Uterus (tissue), 2 donors: ENCODE data around the gene CCAR1.

ENCODE experiments used
- POLR2A ChIP-seq, 2 donors: fragments of 450-650 bp; IDR thresholded peaks; one replicate each; pipeline ENCODE4 v1.6.1; 2016; ENCODE audit warnings: antibody characterized with exemption in 2 of 2, mild to moderate bottlenecking in 1 of 2, moderate library complexity in 1 of 2
- TF ChIP-seq, protein P1 (sequence below), 4 experiments: fragments of 200-600 bp in 2 of 4; fragments of 450-650 bp in 2 of 4; sonication (generic) in 2 of 4; IDR thresholded peaks; one replicate each; pipeline ENCODE4 v1.5.1; 2016 to 2019; ENCODE audit warnings: antibody characterized with exemption in 4 of 4, mild to moderate bottlenecking in 2 of 4, moderate library complexity in 1 of 4

DNA sequence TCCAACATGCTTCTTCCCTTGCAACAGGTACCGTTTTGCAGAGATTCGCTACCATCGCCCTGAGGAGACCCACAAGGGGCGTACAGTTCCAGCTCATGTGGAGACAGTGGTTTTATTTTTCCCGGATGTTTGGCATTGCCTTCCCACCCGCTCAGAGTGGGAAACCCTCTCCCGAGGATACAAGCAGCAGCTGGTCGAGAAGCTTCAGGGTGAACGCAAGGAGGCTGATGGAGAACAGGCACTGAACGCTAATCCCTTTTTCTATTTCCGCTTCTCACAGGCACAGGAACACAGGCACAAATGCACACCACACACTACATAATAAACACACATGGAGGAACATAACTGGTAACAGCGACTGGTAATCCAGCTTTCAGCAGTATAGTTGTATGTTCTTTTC lies 35.2 kb downstream of the CCAR1 start:
- TF ChIP-seq POLR2A (IDR thresholded peaks at IDR 0.05) = no peak
- TF ChIP-seq, protein P1, sequence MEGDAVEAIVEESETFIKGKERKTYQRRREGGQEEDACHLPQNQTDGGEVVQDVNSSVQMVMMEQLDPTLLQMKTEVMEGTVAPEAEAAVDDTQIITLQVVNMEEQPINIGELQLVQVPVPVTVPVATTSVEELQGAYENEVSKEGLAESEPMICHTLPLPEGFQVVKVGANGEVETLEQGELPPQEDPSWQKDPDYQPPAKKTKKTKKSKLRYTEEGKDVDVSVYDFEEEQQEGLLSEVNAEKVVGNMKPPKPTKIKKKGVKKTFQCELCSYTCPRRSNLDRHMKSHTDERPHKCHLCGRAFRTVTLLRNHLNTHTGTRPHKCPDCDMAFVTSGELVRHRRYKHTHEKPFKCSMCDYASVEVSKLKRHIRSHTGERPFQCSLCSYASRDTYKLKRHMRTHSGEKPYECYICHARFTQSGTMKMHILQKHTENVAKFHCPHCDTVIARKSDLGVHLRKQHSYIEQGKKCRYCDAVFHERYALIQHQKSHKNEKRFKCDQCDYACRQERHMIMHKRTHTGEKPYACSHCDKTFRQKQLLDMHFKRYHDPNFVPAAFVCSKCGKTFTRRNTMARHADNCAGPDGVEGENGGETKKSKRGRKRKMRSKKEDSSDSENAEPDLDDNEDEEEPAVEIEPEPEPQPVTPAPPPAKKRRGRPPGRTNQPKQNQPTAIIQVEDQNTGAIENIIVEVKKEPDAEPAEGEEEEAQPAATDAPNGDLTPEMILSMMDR (IDR thresholded peaks at IDR 0.05) = no peak
